Coronary artery (tissue), 2 donors: ENCODE data around the gene RMI2.

Experiments
- DNase-seq: peaks from one replicate; pipeline ENCODE4 v3.0.0-alpha.2; 2017; ENCODE audit warnings: low spot score
- H3K27ac ChIP-seq, 2 donors: fragments of 200-600 bp; sonication (generic); one replicate each; pipeline ENCODE4 v1.5.1; 2016 to 2019
- H3K4me3 ChIP-seq: fragments of 200-600 bp; sonication (generic); 2 replicates; pipeline ENCODE4 v1.5.1; 2016; ENCODE audit warnings: mild to moderate bottlenecking, moderate library complexity
- CTCF ChIP-seq: fragments of 200-600 bp; sonication (generic); IDR thresholded peaks from one replicate; pipeline ENCODE4 v1.5.1; 2019; ENCODE audit warnings: antibody characterized with exemption

RMI2 gene

GRCh38 chr16:11400076-11400475 is 54.8 kb downstream of the RMI2 start:
- DNase-seq: no peak
- no peak for TF ChIP-seq CTCF
- no peak overlapping the region for H3K27ac ChIP-seq
- H3K4me3 ChIP-seq: no peak overlapping the region
